ENCODE results near the gene TNS3. TPM values are rescaled to one million over a fixed set of nuclear protein-coding genes. Genes with fewer than 3 reads are reported as not detected.

The TNS3 gene
- total RNA-seq, 1 experiment from 2014 or later = 9.5 TPM

GRCh38 chr7:47475880-47476227 is 106.1 kb downstream of the TNS3 start:
- Histone ChIP-seq H4K20me1 (ENCODE audit: control insufficient read depth, insufficient read depth, insufficient read length) (no peaks in the 10 kb centered on the region), H4K91ac (ENCODE audit: insufficient read length, low read depth, low read length) (no peak overlapping the region), H2BK5ac (ENCODE audit: insufficient read length, low read length) (no peak overlapping the region), H3K23ac (ENCODE audit: insufficient read length, low read depth, low read length) (no peak overlapping the region), H3K23me2 (ENCODE audit: insufficient read length, low read depth, low read length, poor library complexity, severe bottlenecking) (no peaks in the 10 kb centered on the region), H2AK5ac (ENCODE audit: insufficient read length, low read length) (no peak overlapping the region), H2BK12ac (ENCODE audit: insufficient read length, low read depth, low read length) (no peak overlapping the region), H3K4ac (ENCODE audit: low read depth, low read length) (no peak overlapping the region), H2BK20ac (ENCODE audit: low read depth, low read length, poor library complexity, severe bottlenecking) (no peak overlapping the region), H3K79me1 (ENCODE audit: insufficient read depth, low read depth, low read length, poor library complexity, severe bottlenecking) (no peaks in the 10 kb centered on the region), H3K79me2 (ENCODE audit: insufficient read depth, low read length) (no peaks in the 10 kb centered on the region), H2BK120ac (ENCODE audit: low read depth, low read length, poor library complexity, severe bottlenecking) (no peak overlapping the region), H2AFZ (ENCODE audit: low read length) (no peak overlapping the region), H3K56ac (ENCODE audit: insufficient read length, low read depth, low read length) (no peak overlapping the region), H2BK15ac (ENCODE audit: low read depth, low read length) (no peak overlapping the region), H4K5ac (ENCODE audit: insufficient read length, low read depth, low read length) (no peak overlapping the region), H3K27me3 (ENCODE audit: insufficient read depth, low read length) (peaks cover 9% of the 10 kb centered on the region; the same call in 1 of the 2 replicates), H3K18ac (ENCODE audit: insufficient read length, low read depth, low read length) (no peak overlapping the region), H4K8ac (replicated peaks; ENCODE audit: insufficient read length, low read depth, low read length) (no peak overlapping the region), H3K4me1 (ENCODE audit: insufficient read depth, low read length) (peaks cover 17% of the 10 kb centered on the region; the same call in 1 of the 2 replicates), H3K4me2 (ENCODE audit: insufficient read depth, insufficient read length, low read length) (no peak overlapping the region), H3T11ph (ENCODE audit: low read length) (no peak overlapping the region), H3K9me3 (ENCODE audit: control insufficient read depth, low read depth, low read length) (no peaks in the 10 kb centered on the region), H3K14ac (ENCODE audit: insufficient read depth, low read length) (no peak overlapping the region), H3K27ac (ENCODE audit: insufficient read length, low read depth, low read length) (no peak overlapping the region), H3K9ac (ENCODE audit: extremely low read depth, insufficient read length, low read length) (no peak overlapping the region)
- no peak overlapping the region for H3K4me3 Mint-ChIP-seq
- no peak for DNase-seq
- WGBS (ENCODE audit: extremely low coverage, insufficient read length, low lambda C conversion rate) = no CpG with 5 or more reads among the region's 7 CpGs
- peaks cover 25 to 29% of the 10 kb centered on the region in 2 experiments for H3K4me1 Mint-ChIP-seq
- H3K27ac Mint-ChIP-seq = no peak overlapping the region
- TF ChIP-seq, protein P1, sequence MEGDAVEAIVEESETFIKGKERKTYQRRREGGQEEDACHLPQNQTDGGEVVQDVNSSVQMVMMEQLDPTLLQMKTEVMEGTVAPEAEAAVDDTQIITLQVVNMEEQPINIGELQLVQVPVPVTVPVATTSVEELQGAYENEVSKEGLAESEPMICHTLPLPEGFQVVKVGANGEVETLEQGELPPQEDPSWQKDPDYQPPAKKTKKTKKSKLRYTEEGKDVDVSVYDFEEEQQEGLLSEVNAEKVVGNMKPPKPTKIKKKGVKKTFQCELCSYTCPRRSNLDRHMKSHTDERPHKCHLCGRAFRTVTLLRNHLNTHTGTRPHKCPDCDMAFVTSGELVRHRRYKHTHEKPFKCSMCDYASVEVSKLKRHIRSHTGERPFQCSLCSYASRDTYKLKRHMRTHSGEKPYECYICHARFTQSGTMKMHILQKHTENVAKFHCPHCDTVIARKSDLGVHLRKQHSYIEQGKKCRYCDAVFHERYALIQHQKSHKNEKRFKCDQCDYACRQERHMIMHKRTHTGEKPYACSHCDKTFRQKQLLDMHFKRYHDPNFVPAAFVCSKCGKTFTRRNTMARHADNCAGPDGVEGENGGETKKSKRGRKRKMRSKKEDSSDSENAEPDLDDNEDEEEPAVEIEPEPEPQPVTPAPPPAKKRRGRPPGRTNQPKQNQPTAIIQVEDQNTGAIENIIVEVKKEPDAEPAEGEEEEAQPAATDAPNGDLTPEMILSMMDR (conservative IDR thresholded peaks at IDR 0.05) = no peak
- H3K36me3 Mint-ChIP-seq (ENCODE audit: insufficient read depth in 1 of 3, low read depth in 3 of 3) = no peaks in the 10 kb centered on the region
- H3K27me3 Mint-ChIP-seq (ENCODE audit: low read depth) = peaks cover 55% of the 10 kb centered on the region
- H3K9me3 Mint-ChIP-seq = peaks cover 0 to 2% of the 10 kb centered on the region in 2 experiments; a peak in 1 of 5 replicates
